Measurements from ENCODE around the gene MTHFSD. TPM values are rescaled to one million over a fixed set of nuclear protein-coding genes. Genes with fewer than 3 reads are reported as not detected.

MTHFSD gene
- polyA plus RNA-seq, 1 donor from 2014 or later = 25.0 TPM

GRCh38 chr16:86537486-86537885 lies 17.5 kb downstream of the MTHFSD start:
- no peak overlapping the region for H3K27ac ChIP-seq (ENCODE audit: low read length)
- TF ChIP-seq REST (IDR thresholded peaks at IDR 0.05; ENCODE audit: borderline replicate concordance) (no peak), MXI1 (conservative IDR thresholded peaks at IDR 0.05; ENCODE audit: poor library complexity, severe bottlenecking) (no peak), SMC3 (conservative IDR thresholded peaks at IDR 0.05; ENCODE audit: poor library complexity) (no peak), CTCF (IDR thresholded peaks at IDR 0.05; ENCODE audit: poor library complexity, severe bottlenecking) (no peak), POLR2AphosphoS5 (IDR thresholded peaks at IDR 0.05) (no peak), TAF1 (IDR thresholded peaks at IDR 0.05; ENCODE audit: low read depth) (no peak), EZH2 (IDR thresholded peaks at IDR 0.05; ENCODE audit: borderline replicate concordance, insufficient read depth, low read length, poor library complexity, severe bottlenecking) (no peak), RAD21 (conservative IDR thresholded peaks at IDR 0.05) (no peak), EP300 (conservative IDR thresholded peaks at IDR 0.05; ENCODE audit: poor library complexity, severe bottlenecking) (no peak)
- H3K4me3 ChIP-seq (ENCODE audit: low read length) = no peak overlapping the region
- H3K27me3 ChIP-seq (ENCODE audit: insufficient read depth, low read depth, low read length) = no peaks in the 10 kb centered on the region
- no peaks in the 10 kb centered on the region for H3K36me3 ChIP-seq (ENCODE audit: insufficient read depth, low read length)
- H3K4me2 ChIP-seq (ENCODE audit: low read length) = no peak overlapping the region
- no peaks in the 10 kb centered on the region for H3F3A ChIP-seq (ENCODE audit: insufficient read depth, low read length, poor library complexity, severe bottlenecking)
- no peaks in the 10 kb centered on the region for H3K9me3 ChIP-seq (ENCODE audit: low read length)
- no peaks in the 10 kb centered on the region for H3K79me2 ChIP-seq (replicated peaks; ENCODE audit: insufficient read depth, low read length)
- no peaks in the 10 kb centered on the region for H3K9me2 ChIP-seq (ENCODE audit: insufficient read depth, low read length)
- no peaks in the 10 kb centered on the region for H4K20me1 ChIP-seq (ENCODE audit: insufficient read depth)
- H3K9ac ChIP-seq (ENCODE audit: low read length) = no peak overlapping the region
- no peak overlapping the region for H2AFZ ChIP-seq (ENCODE audit: low read depth, low read length)

GRCh38 chr16:86536621-86537020 lies 18.4 kb downstream of the MTHFSD start:
- Histone ChIP-seq H3K79me2 (replicated peaks; ENCODE audit: insufficient read depth, low read length) (no peaks in the 10 kb centered on the region), H3F3A (ENCODE audit: insufficient read depth, low read length, poor library complexity, severe bottlenecking) (no peaks in the 10 kb centered on the region), H3K27ac (ENCODE audit: low read length) (no peak overlapping the region), H3K4me3 (ENCODE audit: low read length) (no peak overlapping the region), H3K27me3 (ENCODE audit: insufficient read depth, low read depth, low read length) (no peaks in the 10 kb centered on the region), H3K9ac (ENCODE audit: low read length) (no peak overlapping the region), H3K4me2 (ENCODE audit: low read length) (no peak overlapping the region), H3K9me2 (ENCODE audit: insufficient read depth, low read length) (no peaks in the 10 kb centered on the region), H4K20me1 (ENCODE audit: insufficient read depth) (no peaks in the 10 kb centered on the region), H3K9me3 (ENCODE audit: low read length) (no peaks in the 10 kb centered on the region), H2AFZ (ENCODE audit: low read depth, low read length) (no peak overlapping the region), H3K36me3 (ENCODE audit: insufficient read depth, low read length) (no peaks in the 10 kb centered on the region)
- TF ChIP-seq RAD21 (conservative IDR thresholded peaks at IDR 0.05) (no peak), REST (IDR thresholded peaks at IDR 0.05; ENCODE audit: borderline replicate concordance) (no peak), TAF1 (IDR thresholded peaks at IDR 0.05; ENCODE audit: low read depth) (no peak), EP300 (conservative IDR thresholded peaks at IDR 0.05; ENCODE audit: poor library complexity, severe bottlenecking) (no peak), SMC3 (conservative IDR thresholded peaks at IDR 0.05; ENCODE audit: poor library complexity) (no peak), POLR2AphosphoS5 (IDR thresholded peaks at IDR 0.05) (no peak), MXI1 (conservative IDR thresholded peaks at IDR 0.05; ENCODE audit: poor library complexity, severe bottlenecking) (no peak), CTCF (IDR thresholded peaks at IDR 0.05; ENCODE audit: poor library complexity, severe bottlenecking) (no peak), EZH2 (IDR thresholded peaks at IDR 0.05; ENCODE audit: borderline replicate concordance, insufficient read depth, low read length, poor library complexity, severe bottlenecking) (no peak)
